ENCODE results near the gene PREX1.

PREX1 gene

GRCh38 chr20:48597521-48598302 is 230.1 kb downstream of the PREX1 start:
- Histone ChIP-seq H3K79me1 (replicated peaks; ENCODE audit: low read length, poor library complexity, severe bottlenecking) (no peaks in the 10 kb centered on the region), H2BK12ac (ENCODE audit: low read length in 2 of 2) (no peak overlapping the region), H3K4me3 (ENCODE audit: insufficient read depth in 1 of 2, low read depth in 1 of 2, low read length in 2 of 2) (no peak overlapping the region), H3K27me3 (ENCODE audit: control insufficient read depth in 1 of 2, insufficient read depth in 1 of 2, low read length in 2 of 2) (peaks cover 45 to 46% of the 10 kb centered on the region in 2 experiments), H2BK5ac (ENCODE audit: low read depth, low read length, poor library complexity, severe bottlenecking) (no peak overlapping the region), H3K4ac (ENCODE audit: low read depth in 1 of 2, low read length in 2 of 2) (no peak overlapping the region), H2AK5ac (ENCODE audit: low read length, severe bottlenecking) (no peak overlapping the region), H2AFZ (ENCODE audit: low read depth, low read length) (no peak overlapping the region), H3K14ac (ENCODE audit: low read length in 2 of 2) (no peak overlapping the region), H3K4me2 (ENCODE audit: low read length, poor library complexity, severe bottlenecking) (no peak overlapping the region), H3K9ac (ENCODE audit: low read length) (no peak overlapping the region), H3K36me3 (ENCODE audit: control insufficient read depth in 1 of 2, insufficient read depth in 2 of 2, low read depth in 1 of 2, low read length in 2 of 2) (no peaks in the 10 kb centered on the region), H3K27ac (ENCODE audit: low read length, poor library complexity, severe bottlenecking) (no peak overlapping the region), H4K8ac (ENCODE audit: low read length) (no peak overlapping the region), H2BK15ac (ENCODE audit: low read depth, poor library complexity, severe bottlenecking) (no peak overlapping the region), H3K4me1 (ENCODE audit: control insufficient read depth, insufficient read depth, low read depth, low read length) (no peaks in the 10 kb centered on the region), H3K23ac (ENCODE audit: low read length in 2 of 2) (no peak overlapping the region), H4K91ac (ENCODE audit: low read length) (no peak overlapping the region), H3K18ac (ENCODE audit: low read depth in 1 of 2, low read length in 2 of 2) (no peak overlapping the region), H3K9me3 (ENCODE audit: control insufficient read depth, low read length) (no peaks in the 10 kb centered on the region), H2BK120ac (ENCODE audit: low read depth, low read length) (no peak overlapping the region)
- no peak for DNase-seq
- 77% methylated on average over 11 of the region's 12 CpGs for WGBS

GRCh38 chr20:48596334-48596898 is 231.4 kb downstream of the PREX1 start:
- Histone ChIP-seq H2AK5ac (ENCODE audit: low read length, severe bottlenecking) (no peak overlapping the region), H3K23ac (ENCODE audit: low read length in 2 of 2) (no peak overlapping the region), H3K27ac (ENCODE audit: low read length, poor library complexity, severe bottlenecking) (no peak overlapping the region), H3K4me2 (ENCODE audit: low read length, poor library complexity, severe bottlenecking) (no peak overlapping the region), H2BK15ac (ENCODE audit: low read depth, poor library complexity, severe bottlenecking) (no peak overlapping the region), H3K9me3 (ENCODE audit: control insufficient read depth, low read length) (no peaks in the 10 kb centered on the region), H3K36me3 (ENCODE audit: control insufficient read depth in 1 of 2, insufficient read depth in 2 of 2, low read depth in 1 of 2, low read length in 2 of 2) (no peaks in the 10 kb centered on the region), H3K18ac (ENCODE audit: low read depth in 1 of 2, low read length in 2 of 2) (no peak overlapping the region), H3K4ac (ENCODE audit: low read depth in 1 of 2, low read length in 2 of 2) (no peak overlapping the region), H3K79me1 (replicated peaks; ENCODE audit: low read length, poor library complexity, severe bottlenecking) (no peaks in the 10 kb centered on the region), H3K14ac (ENCODE audit: low read length in 2 of 2) (no peak overlapping the region), H3K9ac (ENCODE audit: low read length) (no peak overlapping the region), H2BK12ac (ENCODE audit: low read length in 2 of 2) (no peak overlapping the region), H2AFZ (ENCODE audit: low read depth, low read length) (no peak overlapping the region), H4K91ac (ENCODE audit: low read length) (no peak overlapping the region), H3K4me3 (ENCODE audit: insufficient read depth in 1 of 2, low read depth in 1 of 2, low read length in 2 of 2) (no peak overlapping the region), H4K8ac (ENCODE audit: low read length) (no peak overlapping the region), H2BK5ac (ENCODE audit: low read depth, low read length, poor library complexity, severe bottlenecking) (no peak overlapping the region), H2BK120ac (ENCODE audit: low read depth, low read length) (no peak overlapping the region), H3K4me1 (ENCODE audit: control insufficient read depth, insufficient read depth, low read depth, low read length) (no peaks in the 10 kb centered on the region), H3K27me3 (ENCODE audit: control insufficient read depth in 1 of 2, insufficient read depth in 1 of 2, low read length in 2 of 2) (peaks cover 35 to 39% of the 10 kb centered on the region in 2 experiments)
- DNase-seq = no peak
- WGBS = 87% methylated on average over 3 of the region's 4 CpGs

GRCh38 chr20:48595495-48596333 is 232.1 kb downstream of the PREX1 start:
- no peaks in the 10 kb centered on the region for H3K36me3 ChIP-seq (ENCODE audit: control insufficient read depth in 1 of 2, insufficient read depth in 2 of 2, low read depth in 1 of 2, low read length in 2 of 2)
- no peak overlapping the region for H3K27ac ChIP-seq (ENCODE audit: low read length, poor library complexity, severe bottlenecking)
- no peaks in the 10 kb centered on the region for H3K9me3 ChIP-seq (ENCODE audit: control insufficient read depth, low read length)
- no peaks in the 10 kb centered on the region for H3K79me1 ChIP-seq (replicated peaks; ENCODE audit: low read length, poor library complexity, severe bottlenecking)
- peaks cover 29 to 37% of the 10 kb centered on the region in 2 experiments for H3K27me3 ChIP-seq (ENCODE audit: control insufficient read depth in 1 of 2, insufficient read depth in 1 of 2, low read length in 2 of 2)
- H2AFZ ChIP-seq (ENCODE audit: low read depth, low read length) = no peak overlapping the region
- no peak overlapping the region for H2BK5ac ChIP-seq (ENCODE audit: low read depth, low read length, poor library complexity, severe bottlenecking)
- H3K18ac ChIP-seq (ENCODE audit: low read depth in 1 of 2, low read length in 2 of 2) = no peak overlapping the region
- H3K9ac ChIP-seq (ENCODE audit: low read length) = no peak overlapping the region
- no peak overlapping the region for H3K23ac ChIP-seq (ENCODE audit: low read length in 2 of 2)
- H4K91ac ChIP-seq (ENCODE audit: low read length) = no peak overlapping the region
- H2BK120ac ChIP-seq (ENCODE audit: low read depth, low read length) = no peak overlapping the region
- DNase-seq = no peak
- no peak overlapping the region for H3K4me2 ChIP-seq (ENCODE audit: low read length, poor library complexity, severe bottlenecking)
- H3K4ac ChIP-seq (ENCODE audit: low read depth in 1 of 2, low read length in 2 of 2) = no peak overlapping the region
- H3K14ac ChIP-seq (ENCODE audit: low read length in 2 of 2) = no peak overlapping the region
- H2BK15ac ChIP-seq (ENCODE audit: low read depth, poor library complexity, severe bottlenecking) = no peak overlapping the region
- H2AK5ac ChIP-seq (ENCODE audit: low read length, severe bottlenecking) = no peak overlapping the region
- no peak overlapping the region for H3K4me3 ChIP-seq (ENCODE audit: insufficient read depth in 1 of 2, low read depth in 1 of 2, low read length in 2 of 2)
- H2BK12ac ChIP-seq (ENCODE audit: low read length in 2 of 2) = no peak overlapping the region
- H4K8ac ChIP-seq (ENCODE audit: low read length) = no peak overlapping the region
- H3K4me1 ChIP-seq (ENCODE audit: control insufficient read depth, insufficient read depth, low read depth, low read length) = no peaks in the 10 kb centered on the region
- WGBS = 67% methylated on average over 7 of the region's 10 CpGs

DNA sequence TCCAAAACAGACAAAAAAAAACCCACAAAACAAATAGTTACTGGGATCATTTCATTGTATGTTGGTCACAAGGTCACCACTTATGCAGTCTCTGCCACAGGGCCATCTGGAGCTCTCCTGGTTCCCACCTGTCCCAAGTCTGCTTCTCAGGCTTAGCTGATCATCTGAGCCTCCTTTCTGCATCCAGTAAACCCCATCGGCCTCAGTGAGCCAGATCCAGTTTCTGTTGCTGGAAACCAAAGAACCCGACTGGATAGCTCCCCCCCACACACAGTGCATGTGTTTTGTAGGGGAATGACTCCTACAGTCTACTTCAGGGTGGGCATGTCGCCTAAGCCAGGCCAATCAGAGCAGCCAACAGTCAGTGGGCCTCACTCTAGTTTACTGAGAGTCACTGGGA is 233.3 kb downstream of the PREX1 start:
- Histone ChIP-seq H3K9me3 (ENCODE audit: control insufficient read depth, low read length) (no peaks in the 10 kb centered on the region), H2BK120ac (ENCODE audit: low read depth, low read length) (no peak overlapping the region), H3K4me3 (ENCODE audit: insufficient read depth in 1 of 2, low read depth in 1 of 2, low read length in 2 of 2) (no peak overlapping the region), H2BK15ac (ENCODE audit: low read depth, poor library complexity, severe bottlenecking) (no peak overlapping the region), H3K4me1 (ENCODE audit: control insufficient read depth, insufficient read depth, low read depth, low read length) (no peaks in the 10 kb centered on the region), H3K23ac (ENCODE audit: low read length in 2 of 2) (no peak overlapping the region), H3K27ac (ENCODE audit: low read length, poor library complexity, severe bottlenecking) (no peak overlapping the region), H2AK5ac (ENCODE audit: low read length, severe bottlenecking) (no peak overlapping the region), H3K27me3 (ENCODE audit: control insufficient read depth in 1 of 2, insufficient read depth in 1 of 2, low read length in 2 of 2) (peaks cover 18 to 31% of the 10 kb centered on the region in 2 experiments), H3K14ac (ENCODE audit: low read length in 2 of 2) (no peak overlapping the region), H2BK12ac (ENCODE audit: low read length in 2 of 2) (no peak overlapping the region), H4K8ac (ENCODE audit: low read length) (no peak overlapping the region), H3K36me3 (ENCODE audit: control insufficient read depth in 1 of 2, insufficient read depth in 2 of 2, low read depth in 1 of 2, low read length in 2 of 2) (no peaks in the 10 kb centered on the region), H3K9ac (ENCODE audit: low read length) (no peak overlapping the region), H2BK5ac (ENCODE audit: low read depth, low read length, poor library complexity, severe bottlenecking) (no peak overlapping the region), H2AFZ (ENCODE audit: low read depth, low read length) (no peak overlapping the region), H3K18ac (ENCODE audit: low read depth in 1 of 2, low read length in 2 of 2) (no peak overlapping the region), H3K4me2 (ENCODE audit: low read length, poor library complexity, severe bottlenecking) (no peak overlapping the region), H3K4ac (ENCODE audit: low read depth in 1 of 2, low read length in 2 of 2) (no peak overlapping the region), H3K79me1 (replicated peaks; ENCODE audit: low read length, poor library complexity, severe bottlenecking) (no peaks in the 10 kb centered on the region), H4K91ac (ENCODE audit: low read length) (no peak overlapping the region)
- DNase-seq = no peak
- WGBS = 46% methylated on average over 3 of the region's 3 CpGs
